ENCODE measurements around the gene MGAT4C.

GRCh38 chr12:86264451-86265328, 8.5 kb upstream of the MGAT4C start:
- TF ChIP-seq POLR2AphosphoS5 (IDR thresholded peaks at IDR 0.05; ENCODE audit: borderline replicate concordance, low read depth, low read length) (no peak), EZH2 (IDR thresholded peaks at IDR 0.05) (no peak), FOXP2 (optimal IDR thresholded peaks at IDR 0.05; ENCODE audit: control extremely low read depth, extremely low read length, insufficient read depth) (no peak)
